ENCODE results near the gene IGFBPL1. TPM values are rescaled to one million over a fixed set of nuclear protein-coding genes. Genes with fewer than 3 reads are reported as not detected.

Gene IGFBPL1
- total RNA-seq, 1 experiment from 2014 or later = 13.7 TPM

- ChIA-PET CTCF (no interaction called here), POLR2A (no interaction called here)
- TF ChIP-seq POLR2AphosphoS5 (IDR thresholded peaks at IDR 0.05; ENCODE audit: low read depth, low read length) (no peak), SIN3A (IDR thresholded peaks at IDR 0.05; ENCODE audit: borderline replicate concordance, insufficient read depth, low read depth, low read length) (no peak), TCF7L2 (IDR thresholded peaks at IDR 0.05; ENCODE audit: low read depth, low read length) (no peak), CTCF (IDR thresholded peaks at IDR 0.05) (no peak), REST (IDR thresholded peaks at IDR 0.05; ENCODE audit: insufficient read depth in 1 of 2, low read depth in 2 of 2, low read length in 1 of 2) (no peak)
- Histone ChIP-seq H3K9me3 (ENCODE audit: control insufficient read depth, insufficient read depth, low read depth, low read length) (no peaks in the 10 kb centered on the region), H3K4me3 (ENCODE audit: low read depth in 2 of 2, low read length in 2 of 2) (no peak overlapping the region), H3K27me3 (ENCODE audit: control insufficient read depth, insufficient read depth, low read length) (no peaks in the 10 kb centered on the region), H3K27ac (ENCODE audit: low read length) (no peak overlapping the region), H3K4me1 (ENCODE audit: control insufficient read depth, insufficient read depth, low read length) (no peaks in the 10 kb centered on the region), H3K36me3 (ENCODE audit: control insufficient read depth, insufficient read depth, low read length) (no peaks in the 10 kb centered on the region)
- ATAC-seq (no peak), DNase-seq (ENCODE audit: low read depth, low spot score) (no peak)
- in situ Hi-C loops (cut with HindIII; ENCODE audit: low pct_unique_long_range_greater_than_20kb, low sequenced_read_pairs) = no loop called here
- intact Hi-C loops (cut with micrococcal nuclease; ENCODE audit: unreplicated experiment) = no loop called here
- BruUV-seq (replicated peaks) = no TSS peak
These were observed 11.3 kb upstream of the IGFBPL1 start for GRCh38 chr9:38435521-38435920.

GRCh38 chr9:38434853-38435252 lies 10.6 kb upstream of the IGFBPL1 start:
- ChIA-PET CTCF (no interaction called here), POLR2A (no interaction called here)
- no peaks in the 10 kb centered on the region for H3K9me3 ChIP-seq (ENCODE audit: control insufficient read depth, insufficient read depth, low read depth, low read length)
- BruUV-seq (replicated peaks) = no TSS peak
- DNase-seq (ENCODE audit: low read depth, low spot score) = no peak
- TF ChIP-seq POLR2AphosphoS5 (IDR thresholded peaks at IDR 0.05; ENCODE audit: low read depth, low read length) (no peak), SIN3A (IDR thresholded peaks at IDR 0.05; ENCODE audit: borderline replicate concordance, insufficient read depth, low read depth, low read length) (no peak), REST (IDR thresholded peaks at IDR 0.05; ENCODE audit: insufficient read depth in 1 of 2, low read depth in 2 of 2, low read length in 1 of 2) (no peak), CTCF (IDR thresholded peaks at IDR 0.05) (no peak), TCF7L2 (IDR thresholded peaks at IDR 0.05; ENCODE audit: low read depth, low read length) (no peak)
- no peak for ATAC-seq
- in situ Hi-C loops (cut with HindIII; ENCODE audit: low pct_unique_long_range_greater_than_20kb, low sequenced_read_pairs) = no loop called here
- no peak overlapping the region for H3K4me3 ChIP-seq (ENCODE audit: low read depth in 2 of 2, low read length in 2 of 2)
- no peaks in the 10 kb centered on the region for H3K36me3 ChIP-seq (ENCODE audit: control insufficient read depth, insufficient read depth, low read length)
- no peaks in the 10 kb centered on the region for H3K27me3 ChIP-seq (ENCODE audit: control insufficient read depth, insufficient read depth, low read length)
- H3K27ac ChIP-seq (ENCODE audit: low read length) = no peak overlapping the region
- no peaks in the 10 kb centered on the region for H3K4me1 ChIP-seq (ENCODE audit: control insufficient read depth, insufficient read depth, low read length)
- intact Hi-C loops (cut with micrococcal nuclease; ENCODE audit: unreplicated experiment) = no loop called here

All from Panc1 (cell line).